Measurements from ENCODE around the gene TRAF1.

TRAF1 gene

GRCh38 chr9:120869726-120870125 is 56.9 kb downstream of the TRAF1 start:
- no peak for TF ChIP-seq Cebpa-rat (IDR thresholded peaks at IDR 0.05)
- Histone ChIP-seq H4K20me1 (peaks cover 0 to 15% (median 0%) of the 10 kb centered on the region in 11 experiments; a peak in 1 of 22 replicates), H3K9ac (peak overlapping the region in 9 of 11 experiments; percentile 64 to 78 (median 73); a peak in 12 of 22 replicates), H3K27ac (peak overlapping the region in 9 of 11 experiments; percentile 65 to 79 (median 70); a peak in 18 of 22 replicates), H3K9me3 (replicated peaks in 1 of 11) (no peaks in the 10 kb centered on the region), H3K36me3 (peaks cover 44 to 83% (median 76%) of the 10 kb centered on the region in 11 experiments), H3K4me2 (peak overlapping the region; percentile 63 to 91 (median 85)), H3K4me3 (peak overlapping the region in 3 of 10 experiments; percentile 61 to 70 (median 64); a peak in 3 of 20 replicates), H3K4me1 (peaks cover 25 to 43% (median 41%) of the 10 kb centered on the region in 10 experiments), H3K27me3 (no peaks in the 10 kb centered on the region)

- H3K4me1 ChIP-seq, result peaks cover 21 to 39% (median 37%) of the 10 kb centered on the region in 10 experiments
- peak overlapping the region in 10 of 11 experiments; percentile 57 to 79 (median 70); a peak in 21 of 22 replicates for H3K27ac ChIP-seq
- TF ChIP-seq Cebpa-rat (IDR thresholded peaks at IDR 0.05), result no peak
- no peaks in the 10 kb centered on the region for H3K9me3 ChIP-seq (replicated peaks in 1 of 11)
- H3K4me2 ChIP-seq, result peak overlapping the region; percentile 63 to 91 (median 85)
- H3K4me3 ChIP-seq, result peak overlapping the region; percentile 49 to 70 (median 61)
- peaks cover 44 to 82% (median 75%) of the 10 kb centered on the region in 11 experiments for H3K36me3 ChIP-seq
- no peaks in the 10 kb centered on the region for H3K27me3 ChIP-seq
- peak overlapping the region; percentile 64 to 78 (median 72); a peak in 21 of 22 replicates for H3K9ac ChIP-seq
- peaks cover 0 to 15% (median 0%) of the 10 kb centered on the region in 11 experiments; a peak in 1 of 22 replicates for H4K20me1 ChIP-seq
Observed at GRCh38 chr9:120869360-120869687, 57.3 kb downstream of the TRAF1 start.

- Histone ChIP-seq H4K20me1 (peaks cover 0 to 15% (median 0%) of the 10 kb centered on the region in 11 experiments; a peak in 2 of 22 replicates), H3K36me3 (peaks cover 44 to 82% (median 75%) of the 10 kb centered on the region in 11 experiments), H3K9ac (peak overlapping the region; percentile 64 to 78 (median 73); a peak in 21 of 22 replicates), H3K9me3 (replicated peaks in 1 of 11) (no peaks in the 10 kb centered on the region), H3K4me1 (peaks cover 20 to 34% (median 32%) of the 10 kb centered on the region in 10 experiments), H3K27ac (peak overlapping the region; percentile 66 to 79 (median 75); a peak in 21 of 22 replicates), H3K4me3 (peak overlapping the region; percentile 51 to 70 (median 61)), H3K27me3 (no peaks in the 10 kb centered on the region), H3K4me2 (peak overlapping the region; percentile 77 to 94 (median 85))
- TF ChIP-seq Cebpa-rat (IDR thresholded peaks at IDR 0.05), result no peak
Observed at GRCh38 chr9:120868676-120869359, 57.8 kb downstream of the TRAF1 start.

- Histone ChIP-seq H3K27me3 (no peaks in the 10 kb centered on the region), H4K20me1 (peaks cover 0 to 15% (median 0%) of the 10 kb centered on the region in 11 experiments; a peak in 2 of 22 replicates), H3K27ac (peak overlapping the region; percentile 53 to 77 (median 70); a peak in 20 of 22 replicates), H3K4me1 (peaks cover 20 to 29% (median 27%) of the 10 kb centered on the region in 10 experiments), H3K36me3 (peaks cover 44 to 82% (median 75%) of the 10 kb centered on the region in 11 experiments), H3K9me3 (replicated peaks in 1 of 11) (no peaks in the 10 kb centered on the region), H3K4me3 (peak overlapping the region; percentile 27 to 64 (median 52); a peak in 18 of 20 replicates), H3K9ac (peak overlapping the region; percentile 32 to 77 (median 66); a peak in 20 of 22 replicates), H3K4me2 (peak overlapping the region; percentile 67 to 94 (median 82))
- peak in 6 of 11 experiments; percentile 17 to 75 (median 57); a peak in 7 of 22 replicates for TF ChIP-seq Cebpa-rat (IDR thresholded peaks at IDR 0.05)
Observed at GRCh38 chr9:120868339-120868675, 58.3 kb downstream of the TRAF1 start.

- no peak; a peak in 1 of 22 replicates for TF ChIP-seq Cebpa-rat (IDR thresholded peaks at IDR 0.05)
- Histone ChIP-seq H3K27ac (peak overlapping the region; percentile 53 to 77 (median 70); a peak in 19 of 22 replicates), H3K4me3 (peak overlapping the region; percentile 27 to 64 (median 52); a peak in 17 of 20 replicates), H3K4me2 (peak overlapping the region; percentile 67 to 94 (median 82)), H3K27me3 (no peaks in the 10 kb centered on the region), H3K36me3 (peaks cover 42 to 82% (median 75%) of the 10 kb centered on the region in 11 experiments), H3K9ac (peak overlapping the region in 10 of 11 experiments; percentile 32 to 77 (median 66); a peak in 19 of 22 replicates), H4K20me1 (peaks cover 0 to 16% (median 0%) of the 10 kb centered on the region in 11 experiments; a peak in 2 of 22 replicates), H3K4me1 (peaks cover 20 to 29% (median 24%) of the 10 kb centered on the region in 10 experiments), H3K9me3 (replicated peaks in 1 of 11) (no peaks in the 10 kb centered on the region)
Observed at GRCh38 chr9:120867676-120868338, 58.8 kb downstream of the TRAF1 start.

GRCh38 chr9:120866651-120867050 is 59.9 kb downstream of the TRAF1 start:
- Histone ChIP-seq H3K27ac (0 out of 22 replicates have a peak overlapping the region, but pooled peaks of 1 of the 11 experiments have one; percentile 11), H4K20me1 (peaks cover 0 to 25% (median 0%) of the 10 kb centered on the region in 11 experiments; a peak in 3 of 22 replicates), H3K36me3 (peaks cover 46 to 82% (median 75%) of the 10 kb centered on the region in 11 experiments), H3K9me3 (replicated peaks in 1 of 11) (no peaks in the 10 kb centered on the region), H3K4me1 (peaks cover 20 to 29% (median 24%) of the 10 kb centered on the region in 10 experiments), H3K4me3 (no peak overlapping the region), H3K9ac (no peak overlapping the region), H3K4me2 (no peak overlapping the region), H3K27me3 (no peaks in the 10 kb centered on the region)
- TF ChIP-seq Cebpa-rat (IDR thresholded peaks at IDR 0.05), result no peak

GRCh38 chr9:120865809-120866208 is 60.8 kb downstream of the TRAF1 start:
- Histone ChIP-seq H3K9me3 (replicated peaks in 1 of 11) (no peaks in the 10 kb centered on the region), H3K4me1 (peaks cover 20 to 29% (median 24%) of the 10 kb centered on the region in 10 experiments), H3K27ac (peak overlapping the region in 1 of 11 experiments; percentile 48; a peak in 1 of 22 replicates), H3K27me3 (no peaks in the 10 kb centered on the region), H3K4me3 (no peak overlapping the region), H4K20me1 (peaks cover 0 to 28% (median 0%) of the 10 kb centered on the region in 11 experiments; a peak in 3 of 22 replicates), H3K4me2 (no peak overlapping the region), H3K9ac (no peak overlapping the region), H3K36me3 (peaks cover 55 to 83% (median 77%) of the 10 kb centered on the region in 11 experiments)
- TF ChIP-seq Cebpa-rat (IDR thresholded peaks at IDR 0.05), result no peak

GRCh38 chr9:120865176-120865575 is 61.4 kb downstream of the TRAF1 start:
- no peak overlapping the region for H3K4me3 ChIP-seq
- peaks cover 61 to 83% (median 77%) of the 10 kb centered on the region in 11 experiments for H3K36me3 ChIP-seq
- H4K20me1 ChIP-seq, result peaks cover 0 to 28% (median 0%) of the 10 kb centered on the region in 11 experiments; a peak in 3 of 22 replicates
- no peak for TF ChIP-seq Cebpa-rat (IDR thresholded peaks at IDR 0.05)
- H3K27ac ChIP-seq, result peak overlapping the region in 1 of 11 experiments; percentile 48; a peak in 1 of 22 replicates
- peaks cover 16 to 24% (median 20%) of the 10 kb centered on the region in 10 experiments for H3K4me1 ChIP-seq
- H3K9me3 ChIP-seq (replicated peaks in 1 of 11), result no peaks in the 10 kb centered on the region
- no peak overlapping the region for H3K4me2 ChIP-seq
- no peaks in the 10 kb centered on the region for H3K27me3 ChIP-seq
- H3K9ac ChIP-seq, result 0 out of 22 replicates have a peak overlapping the region, but pooled peaks of 1 of the 11 experiments have one; percentile 2

Data from BLaER1 treated with 17β-estradiol and CSF1 and Interleukin-3, amounts not matched to agents 10 nM and 100 nM (cell line).